ENCODE results near the gene SALL3. TPM values are rescaled to one million over a fixed set of nuclear protein-coding genes. Genes with fewer than 3 reads are reported as not detected.

Gene SALL3
- total RNA-seq, 1 donor from 2014 or later, result not detected

- no peak for DNase-seq (ENCODE audit: low read depth in 2 of 2)
Observed at GRCh38 chr18:78980279-78980771, 707 bp downstream of the SALL3 start.

- DNase-seq (ENCODE audit: low read depth in 2 of 2), result no peak
Observed at GRCh38 chr18:78980777-78981380, 1.3 kb downstream of the SALL3 start.

DNA sequence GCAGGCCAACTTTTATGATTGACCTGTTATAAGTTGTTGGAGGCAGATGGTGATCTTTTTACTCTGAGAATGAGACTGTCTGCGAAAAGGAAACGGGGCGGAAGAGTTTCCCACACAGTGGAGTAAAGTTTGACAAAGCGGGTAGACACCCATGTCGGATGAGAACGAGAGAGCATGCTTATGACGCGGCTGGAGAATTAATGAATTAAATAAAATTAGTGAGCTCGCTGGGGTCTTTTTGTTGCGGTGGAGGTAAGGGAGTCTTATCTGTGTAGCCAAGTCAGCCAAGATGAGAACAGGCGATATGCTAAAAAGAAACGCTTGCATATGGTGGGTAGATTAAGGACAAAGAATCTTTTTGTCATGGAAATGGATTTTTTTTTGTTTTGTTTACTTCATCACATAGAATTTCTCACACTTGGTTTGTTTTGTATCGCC, 1.8 kb downstream of the SALL3 start:
- no peak for DNase-seq (ENCODE audit: low read depth in 2 of 2)

DNA sequence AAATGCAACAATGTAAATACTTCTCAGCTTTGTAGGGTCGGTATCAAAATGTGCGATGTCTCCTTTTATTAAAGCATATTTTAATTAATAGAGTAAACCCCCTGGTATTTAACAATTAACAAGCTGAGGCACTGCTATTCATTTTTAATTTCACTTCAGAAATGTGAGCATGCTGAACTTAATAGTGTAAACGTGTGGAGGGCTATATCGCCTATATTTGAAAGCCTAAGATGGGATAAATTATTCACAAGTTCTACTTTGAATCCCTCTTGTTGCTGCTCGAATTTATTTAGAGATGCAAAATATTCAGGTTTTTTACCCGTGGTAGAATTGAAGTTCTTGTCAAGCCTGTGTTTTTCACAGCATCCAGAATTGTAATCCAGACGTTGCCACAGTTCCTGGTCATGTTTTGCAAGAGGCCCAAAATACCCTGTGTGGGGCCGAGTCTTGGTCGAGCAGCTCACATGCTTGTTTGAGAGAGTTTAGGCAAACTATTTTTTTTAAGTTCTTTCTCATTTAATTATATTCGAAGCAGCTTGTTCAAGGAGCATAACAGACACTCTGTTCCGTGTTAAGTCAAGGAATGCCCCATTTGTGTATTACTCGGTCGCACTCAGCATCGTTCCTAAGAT, 2.5 kb downstream of the SALL3 start:
- no peak for DNase-seq (ENCODE audit: low read depth in 2 of 2)

DNA sequence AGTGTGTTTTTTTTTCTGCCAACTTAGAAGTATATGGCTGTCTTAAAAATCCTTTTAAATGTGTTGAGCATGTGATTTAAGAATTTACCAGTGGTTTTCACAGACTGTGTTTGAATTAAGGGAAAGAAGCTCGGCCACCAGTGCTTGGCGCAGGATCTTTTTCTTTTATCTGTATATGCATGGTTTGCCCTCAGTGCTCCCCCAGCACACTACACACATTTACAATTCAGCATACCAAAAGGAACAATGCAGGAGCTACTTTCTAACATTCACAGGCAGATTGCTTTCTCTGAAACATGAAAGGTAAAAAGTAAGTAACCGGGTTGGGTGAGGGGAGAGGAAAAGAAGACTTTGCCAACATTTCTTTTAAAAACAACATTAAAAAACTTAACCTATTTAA, 3.9 kb downstream of the SALL3 start:
- DNase-seq (ENCODE audit: low read depth in 2 of 2), result no peak

DNA sequence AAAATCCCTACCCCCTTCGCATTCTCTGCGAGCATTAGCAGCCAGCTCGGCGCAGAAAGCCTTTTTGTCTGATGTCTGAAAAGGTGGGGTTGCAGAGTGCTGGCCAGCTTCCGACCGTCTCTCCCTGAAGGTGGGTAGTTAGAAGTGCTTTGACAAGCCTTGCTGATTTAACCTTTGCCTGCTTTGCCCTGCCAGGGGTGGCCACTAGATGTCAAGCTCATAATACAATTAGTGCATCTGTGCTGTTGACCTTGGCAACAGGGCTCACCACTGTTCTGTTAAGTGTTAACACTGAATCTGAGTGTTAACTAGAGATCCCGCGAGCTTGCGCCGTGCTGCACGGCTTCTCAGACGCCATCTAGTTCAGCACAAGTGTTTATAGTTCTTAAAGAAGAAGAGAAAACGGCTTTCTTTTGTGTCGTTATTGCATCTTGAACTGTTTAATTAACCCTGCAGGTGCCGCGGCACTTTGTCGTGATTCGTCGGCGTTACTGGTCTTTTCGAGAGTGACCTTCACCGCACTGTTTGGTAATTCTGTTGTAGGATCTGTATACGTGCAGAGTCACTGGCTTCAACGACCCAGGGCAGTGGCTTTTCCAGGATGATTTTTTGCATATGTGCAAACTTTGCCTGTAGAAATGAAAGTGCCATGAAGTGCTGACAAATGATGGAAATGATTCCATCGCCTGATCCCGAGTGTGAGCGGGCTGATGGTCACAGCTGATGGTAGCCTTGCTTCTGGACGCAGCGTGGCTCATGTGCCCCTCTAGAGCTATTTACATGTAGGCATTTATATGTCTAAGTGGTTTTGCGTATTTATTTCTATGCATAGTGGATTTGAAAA, 5.5 kb downstream of the SALL3 start:
- DNase-seq (ENCODE audit: low read depth in 2 of 2), result peak; percentile 13 to 32

- peak; percentile 23 to 48 for DNase-seq (ENCODE audit: low read depth in 2 of 2)
Observed at GRCh38 chr18:78986018-78986481, 6.4 kb downstream of the SALL3 start.

- no peak for DNase-seq (ENCODE audit: low read depth in 2 of 2)
Observed at GRCh38 chr18:78991446-78991845, 11.8 kb downstream of the SALL3 start.

DNA sequence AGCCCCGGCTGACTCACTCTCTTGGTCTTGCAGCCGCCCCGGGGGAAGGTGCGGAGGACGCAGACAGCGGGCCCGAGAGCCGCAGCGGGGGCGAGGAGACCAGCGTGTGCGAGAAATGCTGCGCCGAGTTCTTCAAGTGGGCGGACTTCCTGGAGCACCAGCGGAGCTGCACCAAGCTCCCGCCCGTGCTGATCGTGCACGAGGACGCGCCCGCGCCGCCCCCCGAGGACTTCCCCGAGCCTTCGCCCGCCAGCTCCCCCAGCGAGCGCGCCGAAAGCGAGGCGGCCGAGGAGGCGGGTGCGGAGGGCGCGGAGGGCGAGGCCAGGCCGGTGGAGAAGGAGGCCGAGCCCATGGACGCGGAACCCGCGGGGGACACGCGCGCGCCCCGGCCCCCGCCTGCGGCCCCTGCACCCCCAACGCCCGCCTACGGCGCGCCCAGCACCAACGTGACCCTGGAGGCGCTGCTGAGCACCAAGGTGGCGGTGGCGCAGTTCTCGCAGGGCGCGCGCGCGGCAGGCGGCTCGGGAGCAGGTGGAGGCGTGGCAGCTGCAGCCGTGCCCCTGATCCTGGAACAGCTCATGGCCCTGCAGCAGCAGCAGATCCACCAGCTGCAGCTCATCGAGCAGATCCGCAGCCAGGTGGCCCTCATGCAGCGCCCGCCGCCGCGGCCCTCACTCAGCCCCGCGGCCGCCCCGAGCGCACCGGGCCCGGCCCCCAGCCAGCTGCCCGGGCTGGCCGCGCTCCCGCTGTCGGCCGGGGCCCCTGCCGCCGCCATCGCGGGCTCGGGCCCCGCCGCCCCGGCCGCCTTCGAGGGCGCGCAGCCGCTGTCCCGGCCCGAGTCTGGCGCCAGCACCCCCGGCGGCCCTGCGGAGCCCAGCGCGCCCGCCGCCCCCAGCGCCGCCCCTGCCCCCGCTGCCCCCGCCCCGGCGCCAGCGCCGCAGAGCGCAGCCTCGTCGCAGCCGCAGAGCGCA, 12.7 kb downstream of the SALL3 start:
- no peak for DNase-seq (ENCODE audit: low read depth in 2 of 2)

DNA sequence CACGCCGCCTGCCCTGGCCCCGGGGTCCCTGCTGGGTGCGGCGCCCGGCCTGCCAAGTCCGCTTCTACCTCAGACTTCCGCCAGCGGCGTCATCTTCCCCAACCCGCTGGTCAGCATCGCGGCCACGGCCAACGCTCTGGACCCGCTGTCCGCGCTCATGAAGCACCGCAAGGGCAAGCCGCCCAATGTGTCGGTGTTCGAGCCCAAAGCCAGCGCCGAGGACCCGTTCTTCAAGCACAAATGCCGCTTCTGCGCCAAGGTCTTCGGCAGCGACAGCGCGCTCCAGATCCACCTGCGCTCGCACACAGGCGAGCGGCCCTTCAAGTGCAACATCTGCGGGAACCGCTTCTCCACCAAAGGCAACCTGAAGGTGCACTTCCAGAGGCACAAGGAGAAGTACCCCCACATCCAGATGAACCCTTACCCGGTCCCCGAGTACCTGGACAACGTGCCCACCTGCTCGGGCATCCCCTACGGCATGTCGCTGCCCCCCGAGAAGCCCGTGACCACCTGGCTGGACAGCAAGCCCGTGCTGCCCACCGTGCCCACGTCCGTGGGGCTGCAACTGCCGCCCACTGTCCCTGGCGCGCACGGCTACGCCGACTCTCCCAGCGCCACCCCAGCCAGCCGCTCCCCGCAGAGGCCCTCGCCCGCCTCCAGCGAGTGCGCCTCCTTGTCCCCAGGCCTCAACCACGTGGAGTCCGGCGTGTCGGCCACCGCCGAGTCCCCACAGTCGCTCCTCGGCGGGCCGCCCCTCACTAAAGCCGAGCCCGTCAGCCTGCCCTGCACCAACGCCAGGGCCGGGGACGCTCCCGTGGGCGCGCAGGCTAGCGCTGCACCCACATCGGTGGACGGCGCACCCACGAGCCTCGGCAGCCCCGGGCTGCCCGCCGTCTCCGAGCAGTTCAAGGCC, 13.7 kb downstream of the SALL3 start:
- no peak for DNase-seq (ENCODE audit: low read depth in 2 of 2)

- no peak for DNase-seq (ENCODE audit: low read depth in 2 of 2)
Observed at GRCh38 chr18:78994000-78994399, 14.4 kb downstream of the SALL3 start.

DNA sequence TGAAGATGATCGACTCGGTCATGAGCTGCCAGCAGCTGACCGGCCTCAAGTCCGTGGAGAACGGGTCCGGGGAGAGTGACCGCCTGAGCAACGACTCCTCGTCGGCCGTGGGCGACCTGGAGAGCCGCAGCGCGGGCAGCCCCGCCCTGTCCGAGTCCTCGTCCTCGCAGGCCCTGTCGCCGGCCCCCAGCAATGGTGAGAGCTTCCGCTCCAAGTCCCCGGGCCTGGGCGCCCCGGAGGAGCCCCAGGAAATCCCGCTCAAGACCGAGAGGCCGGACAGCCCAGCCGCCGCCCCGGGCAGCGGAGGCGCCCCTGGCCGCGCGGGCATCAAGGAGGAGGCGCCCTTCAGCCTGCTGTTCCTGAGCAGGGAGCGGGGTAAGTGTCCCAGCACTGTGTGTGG, 14.9 kb downstream of the SALL3 start:
- DNase-seq (ENCODE audit: low read depth in 2 of 2), result no peak

DNA sequence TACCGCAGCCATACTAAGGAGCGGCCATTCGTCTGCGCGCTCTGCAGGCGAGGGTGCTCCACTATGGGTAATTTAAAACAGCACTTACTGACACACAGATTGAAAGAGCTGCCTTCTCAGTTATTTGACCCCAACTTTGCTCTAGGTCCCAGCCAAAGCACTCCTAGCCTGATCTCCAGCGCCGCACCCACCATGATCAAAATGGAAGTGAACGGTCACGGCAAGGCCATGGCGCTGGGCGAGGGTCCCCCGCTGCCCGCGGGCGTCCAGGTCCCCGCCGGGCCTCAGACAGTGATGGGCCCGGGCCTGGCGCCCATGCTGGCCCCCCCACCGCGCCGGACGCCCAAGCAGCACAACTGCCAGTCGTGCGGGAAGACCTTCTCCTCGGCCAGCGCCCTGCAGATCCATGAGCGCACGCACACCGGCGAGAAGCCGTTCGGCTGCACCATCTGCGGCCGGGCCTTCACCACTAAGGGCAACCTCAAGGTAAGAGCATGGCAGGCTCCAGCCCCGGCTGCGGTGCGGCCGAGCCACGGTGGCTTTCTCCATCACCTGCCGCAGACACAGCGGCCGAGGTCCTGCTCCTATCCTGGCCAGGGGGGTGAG, 15.5 kb downstream of the SALL3 start:
- DNase-seq (ENCODE audit: low read depth in 2 of 2), result no peak

- no peak for DNase-seq (ENCODE audit: low read depth in 2 of 2)
Observed at GRCh38 chr18:78995740-78996395, 16.2 kb downstream of the SALL3 start.

- DNase-seq (ENCODE audit: low read depth in 2 of 2), result no peak
Observed at GRCh38 chr18:78996741-78997490, 17.3 kb downstream of the SALL3 start.

DNA sequence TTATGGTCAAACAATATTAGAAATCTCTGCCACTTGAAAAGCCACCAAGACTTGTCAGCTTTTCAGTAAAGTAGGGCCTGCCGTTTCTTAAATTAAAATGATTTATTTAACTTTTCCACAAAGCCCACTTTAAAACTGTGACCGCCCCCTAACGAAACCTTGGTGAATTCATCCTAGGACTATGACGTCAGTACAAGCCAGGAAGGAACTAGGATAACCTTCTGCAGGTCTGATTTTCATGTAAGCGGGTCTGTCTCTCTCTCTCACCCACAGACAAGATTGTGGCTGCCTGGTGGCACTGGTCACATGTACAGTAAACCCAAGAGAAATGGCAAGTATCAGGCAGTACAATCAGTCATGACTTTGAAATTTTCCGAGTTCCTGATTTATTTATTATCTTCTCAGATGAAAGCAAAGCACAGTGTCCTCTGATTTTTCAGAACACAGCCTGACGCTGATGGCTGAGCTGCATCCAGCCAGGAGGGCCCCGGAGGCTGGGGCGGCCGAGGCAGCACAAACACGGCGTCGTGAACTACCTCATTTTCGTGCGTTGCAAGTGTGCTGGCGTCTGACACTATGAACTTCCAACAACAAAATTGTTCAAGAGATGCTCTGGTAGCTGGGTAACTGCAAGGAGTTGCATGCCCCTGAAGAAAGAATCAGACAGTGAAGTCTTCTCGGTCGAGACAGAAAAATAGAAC, 18.9 kb downstream of the SALL3 start:
- DNase-seq (ENCODE audit: low read depth in 2 of 2), result no peak

GRCh38 chr18:78999939-79000338, 20.3 kb downstream of the SALL3 start:
- DNase-seq (ENCODE audit: low read depth in 2 of 2), result no peak

DNA sequence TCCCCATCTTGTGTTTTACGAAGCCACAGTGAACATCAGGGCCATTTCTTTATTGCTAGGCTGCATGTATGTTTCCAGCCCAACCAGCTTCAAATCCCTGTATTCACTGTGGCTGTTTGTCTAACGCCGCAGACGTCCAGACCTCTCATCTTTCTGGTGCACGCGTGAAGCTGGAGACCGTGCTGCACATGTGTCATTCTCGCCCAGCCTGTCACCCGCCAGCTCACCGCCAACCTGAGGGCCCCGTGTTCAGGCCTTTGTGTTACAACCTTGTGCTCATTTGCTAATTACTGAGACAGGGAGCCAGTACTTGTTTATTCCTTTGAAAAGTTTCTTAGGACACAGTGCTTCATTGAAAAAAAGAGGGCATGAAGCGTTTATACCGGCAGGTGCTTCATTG, 21.4 kb downstream of the SALL3 start:
- no peak for DNase-seq (ENCODE audit: low read depth in 2 of 2)
